Kasumi-1 (cell line): ENCODE results near the gene RNF144B.
A peak's percentile ranks its signal among the peaks of the same experiment; 100 is the strongest.

ENCODE experiments used
- DNase-seq, 2 experiments: peaks; one replicate each; lab custom pipeline; 2025; lab: John Stamatoyannopoulos, UW

Gene RNF144B

GRCh38 chr6:18488004-18488403, 100.9 kb downstream of the RNF144B start:
- no peak for DNase-seq

GRCh38 chr6:18488526-18489270, 101.5 kb downstream of the RNF144B start:
- no peak for DNase-seq

GRCh38 chr6:18489335-18489734, 102.2 kb downstream of the RNF144B start:
- no peak for DNase-seq

- no peak for DNase-seq
Observed at GRCh38 chr6:18491308-18492045, 104.3 kb downstream of the RNF144B start.

GRCh38 chr6:18492972-18493371, 105.8 kb downstream of the RNF144B start:
- DNase-seq, result no peak

- DNase-seq, result no peak
Observed at GRCh38 chr6:18493382-18493891, 106.3 kb downstream of the RNF144B start.

- no peak for DNase-seq
Observed at GRCh38 chr6:18493925-18494324, 106.8 kb downstream of the RNF144B start.

GRCh38 chr6:18495236-18495635, 108.1 kb downstream of the RNF144B start:
- no peak for DNase-seq

GRCh38 chr6:18496462-18496861, 109.3 kb downstream of the RNF144B start:
- DNase-seq, result no peak

GRCh38 chr6:18497006-18497405, 109.9 kb downstream of the RNF144B start:
- DNase-seq, result no peak

- no peak for DNase-seq
Observed at GRCh38 chr6:18498408-18498807, 111.3 kb downstream of the RNF144B start.

- DNase-seq, result no peak
Observed at GRCh38 chr6:18500921-18501662, 113.9 kb downstream of the RNF144B start.

GRCh38 chr6:18501663-18502013, 114.5 kb downstream of the RNF144B start:
- peak; percentile 72 to 84 for DNase-seq

GRCh38 chr6:18503206-18503592, 116.0 kb downstream of the RNF144B start:
- no peak for DNase-seq

- DNase-seq, result peak; percentile 83 to 91
Observed at GRCh38 chr6:18503593-18504231, 116.6 kb downstream of the RNF144B start.

GRCh38 chr6:18504232-18504596, 117.1 kb downstream of the RNF144B start:
- DNase-seq, result no peak

GRCh38 chr6:18506382-18507017, 119.3 kb downstream of the RNF144B start:
- no peak for DNase-seq

GRCh38 chr6:18507018-18507415, 119.9 kb downstream of the RNF144B start:
- no peak for DNase-seq

GRCh38 chr6:18507561-18507960, 120.4 kb downstream of the RNF144B start:
- no peak for DNase-seq

GRCh38 chr6:18509871-18510643, 122.9 kb downstream of the RNF144B start:
- DNase-seq, result no peak

GRCh38 chr6:18510644-18511033, 123.5 kb downstream of the RNF144B start:
- no peak for DNase-seq
